NCI-H2227 (cell line): ENCODE data around the gene MSX2.
"Not testable (repeated sequence)": the region's sequence is repeated elsewhere in the genome, so short reads cannot be mapped to it uniquely, and the experiment has no call there.

ENCODE experiments used
- DNase-seq: peaks from one replicate; lab custom pipeline; 2025; ENCODE audit not compliant: unreplicated experiment; lab: John Stamatoyannopoulos, UW

Gene MSX2

DNA sequence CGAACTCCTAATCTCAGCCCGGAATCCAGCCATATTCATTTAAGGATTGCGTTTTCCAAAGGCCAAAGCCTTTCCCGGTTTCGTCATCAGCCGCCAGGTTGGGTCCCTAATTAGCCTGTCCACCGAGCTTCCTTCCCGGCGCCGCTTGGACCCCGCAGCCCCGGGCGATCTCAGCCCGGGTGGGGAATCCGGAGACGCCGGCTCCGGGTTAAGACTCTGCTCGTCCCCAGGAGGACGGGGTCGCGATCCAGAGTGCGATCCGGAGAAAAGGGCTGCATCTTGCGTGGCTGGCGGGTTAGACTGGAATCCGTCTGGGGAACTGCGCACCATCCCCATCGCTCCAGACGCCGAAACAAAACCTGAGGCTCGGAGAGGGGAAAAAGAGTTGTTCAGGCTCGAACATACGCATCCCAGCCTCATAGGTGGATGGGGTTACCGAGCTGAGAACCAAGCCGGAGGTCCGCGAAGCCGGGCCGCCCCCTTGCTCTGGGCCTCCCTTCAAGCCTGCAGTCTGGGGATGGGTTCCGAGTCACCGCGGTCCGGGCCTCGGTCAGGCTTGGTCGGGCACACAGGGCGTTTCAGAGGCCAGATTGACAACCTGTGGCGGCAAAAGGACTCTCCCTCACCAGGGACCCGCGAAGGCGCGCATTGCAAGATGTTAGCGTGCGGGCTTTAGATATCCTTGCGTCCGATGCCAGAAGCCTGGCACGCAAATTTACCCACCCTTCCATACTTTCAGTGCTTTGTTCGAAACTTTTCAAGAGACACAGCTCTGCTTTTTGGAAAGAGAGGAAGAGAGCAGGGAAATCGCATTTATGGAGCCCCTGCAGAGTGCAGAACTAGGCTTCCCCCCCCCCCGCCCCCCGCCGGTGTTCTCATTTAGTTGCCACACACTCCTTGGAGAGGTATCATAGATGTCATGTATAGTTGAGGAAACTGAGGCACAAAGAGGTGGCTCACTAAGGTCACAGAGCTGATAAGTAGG lies 7.9 kb downstream of the MSX2 start:
- DNase-seq, result no peak

DNA sequence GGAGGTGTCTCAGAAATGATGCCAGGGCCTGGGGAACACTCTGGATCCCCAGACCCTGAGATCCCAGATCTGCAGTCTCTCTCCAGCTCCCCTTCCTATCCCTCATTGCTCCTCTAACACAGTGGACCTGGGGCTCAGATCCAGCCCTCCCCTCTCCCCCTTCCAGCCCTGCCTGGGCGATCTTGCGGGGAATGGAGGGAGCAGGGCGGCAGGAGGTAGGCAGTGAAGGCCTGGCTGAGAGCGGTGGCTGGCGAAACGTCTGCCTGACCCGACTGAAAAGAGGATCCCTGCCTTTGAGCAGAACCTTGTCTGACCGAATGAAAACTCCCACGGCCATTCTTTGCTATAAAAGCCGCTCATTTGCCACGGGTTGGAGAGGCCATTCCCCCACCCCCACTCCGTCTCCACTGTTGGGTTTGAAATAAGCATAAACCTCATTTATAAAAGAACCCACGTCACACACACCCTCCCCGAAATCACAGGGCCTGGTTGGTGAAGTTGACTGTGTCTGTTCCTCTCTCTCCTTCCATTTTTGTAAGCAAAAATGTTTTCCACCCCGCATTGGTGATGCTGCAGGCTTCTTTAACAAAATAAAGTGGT lies 8.8 kb downstream of the MSX2 start:
- DNase-seq, result no peak

- no peak for DNase-seq
Measured at GRCh38 chr5:174733836-174734235, 9.5 kb downstream of the MSX2 start.

DNA sequence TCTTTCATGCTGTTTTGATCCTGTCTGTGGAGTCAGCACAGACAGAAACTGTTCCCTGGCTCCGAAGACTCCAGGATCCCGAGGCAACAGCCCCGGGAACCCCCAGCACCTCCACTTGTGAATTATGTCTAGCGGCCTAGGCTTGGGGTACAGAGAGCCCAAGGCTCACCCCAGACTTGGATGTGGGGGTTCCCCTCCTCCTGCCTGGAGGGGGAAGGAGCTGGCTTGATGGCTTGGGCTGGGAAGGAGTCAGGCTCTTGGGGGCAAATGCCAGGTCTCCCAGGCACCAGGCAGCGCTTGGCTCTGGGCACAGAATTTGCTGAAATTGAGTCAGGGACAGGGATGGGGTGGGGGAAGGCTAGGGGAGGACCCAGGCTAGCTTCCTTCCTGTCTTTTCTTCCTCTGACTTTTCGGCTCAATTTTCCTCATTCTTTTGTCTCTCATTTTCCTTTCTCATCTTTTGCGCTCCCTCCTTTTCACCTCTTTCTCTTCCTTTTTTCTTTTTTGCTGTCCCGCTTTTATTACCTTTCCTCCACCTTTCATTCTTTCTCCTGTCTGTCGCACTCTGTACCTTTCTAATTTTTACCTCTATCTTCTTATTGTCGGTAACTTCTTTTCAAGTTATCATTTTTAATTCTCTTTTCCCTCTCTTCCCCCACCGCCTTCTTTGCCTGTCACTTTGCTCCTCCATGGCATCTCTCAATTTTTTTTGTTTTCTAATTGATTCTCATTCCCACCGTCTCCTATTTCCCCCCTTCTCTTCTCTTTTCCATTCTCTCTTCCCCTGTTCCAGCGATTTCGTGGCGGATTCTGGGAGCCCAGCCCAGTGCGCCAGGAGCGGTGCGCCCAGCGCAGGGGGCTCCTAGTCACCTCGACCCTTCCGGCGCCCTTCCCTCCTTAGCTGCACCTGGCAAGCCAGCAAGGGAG lies 10.5 kb downstream of the MSX2 start:
- DNase-seq, result no peak

DNA sequence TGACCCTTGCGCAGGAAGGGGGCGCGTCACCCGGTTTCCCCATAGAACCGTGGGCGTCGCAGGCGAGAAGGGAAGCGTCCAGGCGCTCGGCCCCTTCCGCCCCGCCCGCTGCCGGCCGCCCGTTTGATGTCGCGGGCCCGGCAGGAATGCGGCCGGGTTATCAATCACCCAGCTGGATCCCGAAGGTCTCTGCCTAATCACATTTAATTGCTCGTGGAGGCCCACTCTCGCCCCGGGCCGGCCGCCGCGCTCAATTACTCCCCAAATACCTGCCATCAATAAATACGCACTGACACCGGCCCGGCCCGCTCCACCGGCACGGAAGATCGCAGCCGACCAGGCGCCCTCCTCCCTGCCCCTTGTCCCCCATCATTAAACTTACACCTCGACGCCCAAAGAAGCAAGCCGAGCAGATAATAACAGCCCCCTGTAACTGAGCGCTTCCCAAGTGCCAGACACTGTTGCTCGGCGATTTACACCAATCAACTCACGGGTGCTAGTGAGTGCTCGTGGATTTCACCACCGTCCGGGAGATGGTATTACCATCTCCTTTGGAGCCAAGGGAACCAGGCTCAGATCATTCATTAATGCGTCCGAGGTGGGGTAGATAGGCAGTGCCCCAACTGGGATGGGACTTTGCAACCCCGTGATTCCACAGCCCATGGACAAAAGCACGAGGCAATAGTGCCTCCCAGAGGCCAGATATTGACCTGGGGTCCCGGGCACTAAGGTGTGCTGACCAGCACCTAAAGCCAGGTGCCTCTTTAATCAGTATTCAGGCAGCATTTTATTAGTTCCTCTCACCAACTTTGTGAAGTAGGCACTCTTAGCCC lies 11.3 kb downstream of the MSX2 start:
- peak; percentile 10 for DNase-seq

DNA sequence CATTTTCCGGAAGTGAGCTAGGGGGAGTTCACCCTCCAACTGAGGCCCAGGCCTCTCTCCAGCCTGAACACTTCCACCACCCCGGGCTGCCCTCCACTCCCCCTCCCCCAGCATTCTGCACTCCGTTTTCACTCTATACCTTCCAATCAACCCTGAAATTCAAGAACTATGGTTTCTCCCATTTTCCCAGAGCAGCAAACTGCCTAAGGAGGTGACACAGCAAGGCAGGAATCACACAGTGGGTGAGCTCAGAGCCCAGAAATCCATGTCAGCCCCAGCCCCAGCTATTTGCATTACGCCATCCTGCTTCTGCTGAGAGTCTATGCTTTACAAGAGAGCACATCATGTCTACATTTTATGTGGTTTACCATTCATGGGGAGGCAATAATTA lies 11.9 kb downstream of the MSX2 start:
- no peak for DNase-seq

GRCh38 chr5:174736777-174737176 lies 12.4 kb downstream of the MSX2 start:
- no peak for DNase-seq

DNA sequence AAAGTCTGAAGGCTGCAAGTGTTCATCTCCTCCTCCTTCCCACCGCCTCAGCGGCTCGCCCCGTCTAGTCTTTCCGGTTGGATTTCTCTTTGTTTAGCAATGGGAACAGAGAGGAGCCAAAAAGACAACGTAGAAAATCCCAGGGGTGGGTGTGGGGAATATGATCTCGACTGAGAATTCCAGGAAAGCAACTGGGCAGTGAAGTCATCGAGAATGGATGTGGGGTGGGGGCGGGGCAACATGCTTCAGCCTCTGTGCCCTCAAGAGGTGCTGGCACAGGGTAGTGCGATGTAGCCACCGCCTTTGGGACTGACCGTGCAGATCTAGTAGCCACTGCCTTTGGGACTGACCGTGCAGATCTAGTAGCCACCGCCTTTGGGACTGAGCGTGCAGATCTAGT lies 12.9 kb downstream of the MSX2 start:
- DNase-seq, result no peak

DNA sequence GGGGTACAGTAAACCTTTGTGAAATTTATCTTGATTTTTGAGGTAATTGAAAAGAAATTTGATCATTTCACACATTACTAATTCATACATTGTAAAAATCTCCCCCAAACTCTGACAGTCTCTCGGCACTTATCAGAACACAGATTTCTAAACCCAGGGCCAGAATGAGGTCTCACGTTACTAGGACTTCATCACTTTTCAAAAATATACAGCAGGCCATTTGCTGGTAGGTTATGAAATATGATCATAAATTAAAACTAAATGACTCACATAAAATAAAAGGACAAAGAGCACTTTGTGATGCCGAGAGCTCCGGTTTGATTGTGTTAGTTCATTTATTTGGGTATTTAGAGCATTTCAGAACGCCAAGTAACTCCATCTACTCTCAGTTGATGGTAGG lies 17.0 kb downstream of the MSX2 start:
- no peak for DNase-seq

GRCh38 chr5:174744896-174745295 lies 20.5 kb downstream of the MSX2 start:
- DNase-seq, result no peak

DNA sequence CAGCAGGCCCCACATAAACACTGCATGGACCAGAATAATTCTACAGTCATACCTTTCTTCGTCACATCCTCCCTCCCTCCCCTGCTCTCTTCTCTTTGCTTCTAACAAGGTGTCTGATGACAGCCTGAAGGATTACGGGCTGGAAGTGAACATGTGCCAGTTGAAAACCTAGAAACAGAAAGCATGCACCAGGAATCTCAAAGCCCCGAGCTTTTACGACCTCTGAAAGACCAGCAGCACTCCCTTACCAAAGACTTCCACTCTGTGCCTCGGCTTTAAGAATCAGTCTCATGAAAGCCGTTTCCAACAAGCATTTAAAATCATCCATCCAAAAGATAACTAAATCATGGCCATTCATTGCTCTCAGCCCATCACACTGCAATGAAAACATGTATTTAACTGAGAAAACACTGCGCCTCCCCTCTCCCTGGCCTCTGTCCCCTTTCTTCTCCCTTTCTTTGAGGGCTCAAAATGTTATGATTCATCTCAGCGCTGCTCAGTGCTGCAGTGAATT lies 21.3 kb downstream of the MSX2 start:
- DNase-seq, result no peak

- no peak for DNase-seq
Measured at GRCh38 chr5:174750711-174751110, 26.3 kb downstream of the MSX2 start.

GRCh38 chr5:174751154-174752000 lies 27.0 kb downstream of the MSX2 start:
- DNase-seq, result peak; percentile 43

- no peak for DNase-seq
Measured at GRCh38 chr5:174752121-174752520, 27.7 kb downstream of the MSX2 start.

DNA sequence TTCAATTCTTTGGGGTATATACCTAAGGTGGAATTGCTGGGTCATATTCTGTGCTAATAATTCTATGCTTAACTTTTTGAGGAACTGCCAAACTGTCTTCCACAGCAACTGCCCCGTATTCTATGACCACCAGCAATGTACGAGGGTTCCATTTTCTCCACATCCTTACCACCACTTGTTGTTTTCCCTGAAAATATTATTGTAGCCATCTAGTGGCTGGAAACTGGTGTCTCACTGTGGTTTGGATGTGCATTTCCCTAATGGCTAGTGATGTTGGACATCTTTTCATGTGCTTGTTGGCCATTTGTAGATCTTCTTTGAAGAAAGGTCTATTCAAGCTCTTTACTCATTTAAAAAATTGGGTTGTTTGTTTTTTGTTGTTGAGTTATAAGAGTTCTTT lies 30.7 kb downstream of the MSX2 start:
- peak; percentile 13 for DNase-seq

DNA sequence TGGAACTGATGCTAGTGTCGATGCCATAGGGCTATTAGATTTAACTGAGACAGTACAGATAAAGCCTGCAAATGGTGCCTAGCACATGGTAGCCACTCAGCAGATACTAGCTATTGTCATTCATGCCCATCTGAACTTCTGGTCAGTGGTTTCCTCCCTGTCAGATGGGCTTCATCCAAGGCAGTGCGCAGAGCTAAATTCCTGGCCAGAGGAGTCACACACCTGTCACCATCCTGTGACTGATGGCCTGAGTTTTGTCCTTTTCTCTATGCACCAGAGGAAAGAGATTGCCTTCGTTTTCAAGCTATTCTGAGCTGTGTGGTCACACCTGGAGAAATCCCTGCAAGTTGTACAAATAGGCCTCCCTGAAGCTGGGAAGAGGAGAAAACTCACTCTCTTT lies 34.7 kb downstream of the MSX2 start:
- DNase-seq, result no peak

GRCh38 chr5:174760721-174761120 lies 36.3 kb downstream of the MSX2 start:
- no peak for DNase-seq

DNA sequence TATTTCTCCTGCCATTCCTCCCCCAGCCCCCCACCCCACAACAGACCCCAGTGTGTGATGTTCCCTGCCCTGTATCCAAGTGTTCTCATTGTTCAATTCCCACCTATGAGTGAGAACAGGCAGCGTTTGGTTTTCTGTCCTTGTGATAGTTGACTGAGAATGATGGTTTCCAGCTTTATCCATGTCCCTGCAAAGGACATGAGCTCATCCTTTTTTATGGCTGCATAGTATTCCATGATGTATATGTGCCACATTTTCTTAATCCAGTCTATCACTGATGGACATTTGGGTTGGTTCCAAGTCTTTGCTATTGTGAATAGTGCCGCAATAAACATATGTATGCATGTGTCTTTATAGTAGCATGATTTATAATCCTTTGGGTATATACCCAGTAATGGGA lies 37.0 kb downstream of the MSX2 start:
- DNase-seq, result not testable (repeated sequence)

- DNase-seq, result no peak
Measured at GRCh38 chr5:174764309-174764708, 39.9 kb downstream of the MSX2 start.
